Dendritic cell treated with granulocyte-macrophage colony-stimulating factor and Interleukin-4, amounts not matched to agents 40 ng/mL and 50 ng/mL, for 4 days (primary cell): ENCODE data around the gene PRR32.
"Not testable (repeated sequence)": the region's sequence is repeated elsewhere in the genome, so short reads cannot be mapped to it uniquely, and the experiment has no call there.

Experiments
- H3K27ac Mint-ChIP-seq: one replicate; pipeline ENCODE4 v1.8.0; 2022; ENCODE audit warnings: mild to moderate bottlenecking, mixed read lengths
- H3K27me3 Mint-ChIP-seq: one replicate; pipeline ENCODE4 v1.8.0; 2022; ENCODE audit warnings: mild to moderate bottlenecking, mixed read lengths
- H3K36me3 Mint-ChIP-seq: one replicate; pipeline ENCODE4 v1.8.0; 2022; ENCODE audit warnings: low read depth, mixed read lengths
- H3K4me1 Mint-ChIP-seq: one replicate; pipeline ENCODE4 v1.8.0; 2022; ENCODE audit warnings: low read depth, mixed read lengths
- H3K4me3 Mint-ChIP-seq: one replicate; pipeline ENCODE4 v1.8.0; 2022; ENCODE audit warnings: mild to moderate bottlenecking, moderate library complexity, mixed read lengths
- H3K9me3 Mint-ChIP-seq: one replicate; pipeline ENCODE4 v1.8.0; 2022; ENCODE audit warnings: mixed read lengths
- intact Hi-C: fragments of 100-400 bp; cut with micrococcal nuclease; formaldehyde crosslinking; loops from one replicate; pipeline ENCODE4 v1.15.0; 2022

The PRR32 gene

GRCh38 chrX:126819429-126819828 is at the start of gene PRR32:
PRR32 (plus strand) TSS chrX:126819729; CDS start chrX:126819844, 115 bp downstream.
- Mint-ChIP-seq H3K27me3 (no peaks in the 10 kb centered on the region), H3K27ac (no peak within 1 kb of the TSS), H3K4me3 (no peak within 1 kb of the TSS), H3K9me3 (no peaks in the 10 kb centered on the region), H3K4me1 (no peaks in the 10 kb centered on the region), H3K36me3 (no peaks in the 10 kb centered on the region)
- intact Hi-C loops: no loop called here

GRCh38 chrX:126770179-126770578 is 49.4 kb upstream of the PRR32 start:
- H3K36me3 Mint-ChIP-seq: no peaks in the 10 kb centered on the region
- intact Hi-C loops: no loop called here
- no peak overlapping the region for H3K27ac Mint-ChIP-seq
- no peaks in the 10 kb centered on the region for H3K9me3 Mint-ChIP-seq
- no peaks in the 10 kb centered on the region for H3K4me1 Mint-ChIP-seq
- H3K27me3 Mint-ChIP-seq: no peaks in the 10 kb centered on the region
- H3K4me3 Mint-ChIP-seq: no peak overlapping the region

- H3K4me3 Mint-ChIP-seq: no peak overlapping the region
- H3K36me3 Mint-ChIP-seq: no peaks in the 10 kb centered on the region
- no peak overlapping the region for H3K27ac Mint-ChIP-seq
- no peaks in the 10 kb centered on the region for H3K4me1 Mint-ChIP-seq
- H3K27me3 Mint-ChIP-seq: no peaks in the 10 kb centered on the region
- H3K9me3 Mint-ChIP-seq: no peaks in the 10 kb centered on the region
- intact Hi-C loops: no loop called here
Measured at GRCh38 chrX:126785539-126785938, 34.0 kb upstream of the PRR32 start.

- intact Hi-C loops: no loop called here
- H3K9me3 Mint-ChIP-seq: no peaks in the 10 kb centered on the region
- H3K36me3 Mint-ChIP-seq: no peaks in the 10 kb centered on the region
- H3K27ac Mint-ChIP-seq: no peak overlapping the region
- no peaks in the 10 kb centered on the region for H3K4me1 Mint-ChIP-seq
- H3K4me3 Mint-ChIP-seq: no peak overlapping the region
- H3K27me3 Mint-ChIP-seq: no peaks in the 10 kb centered on the region
Measured at GRCh38 chrX:126799059-126799458, 20.5 kb upstream of the PRR32 start.

GRCh38 chrX:126806784-126807183 is 12.7 kb upstream of the PRR32 start:
- H3K9me3 Mint-ChIP-seq, H3K36me3 Mint-ChIP-seq, H3K4me3 Mint-ChIP-seq, H3K27ac Mint-ChIP-seq, H3K27me3 Mint-ChIP-seq, intact Hi-C loops, H3K4me1 Mint-ChIP-seq: not testable (repeated sequence)

GRCh38 chrX:126815806-126816205 is 3.7 kb upstream of the PRR32 start:
- Mint-ChIP-seq H3K27ac (no peak overlapping the region), H3K4me3 (no peak overlapping the region), H3K36me3 (no peaks in the 10 kb centered on the region), H3K4me1 (no peaks in the 10 kb centered on the region), H3K27me3 (no peaks in the 10 kb centered on the region), H3K9me3 (no peaks in the 10 kb centered on the region)
- intact Hi-C loops: no loop called here

- H3K27me3 Mint-ChIP-seq: no peaks in the 10 kb centered on the region
- H3K9me3 Mint-ChIP-seq: no peaks in the 10 kb centered on the region
- no peaks in the 10 kb centered on the region for H3K36me3 Mint-ChIP-seq
- no peak overlapping the region for H3K27ac Mint-ChIP-seq
- H3K4me3 Mint-ChIP-seq: no peak overlapping the region
- no peaks in the 10 kb centered on the region for H3K4me1 Mint-ChIP-seq
- intact Hi-C loops: no loop called here
Measured at GRCh38 chrX:126820700-126821420, 1.3 kb downstream of the PRR32 start.

- Mint-ChIP-seq H3K9me3 (no peaks in the 10 kb centered on the region), H3K27ac (no peak overlapping the region), H3K4me3 (no peak overlapping the region), H3K4me1 (no peaks in the 10 kb centered on the region), H3K36me3 (no peaks in the 10 kb centered on the region), H3K27me3 (no peaks in the 10 kb centered on the region)
- intact Hi-C loops: no loop called here
Measured at GRCh38 chrX:126824338-126825007, 4.9 kb downstream of the PRR32 start.

- no peaks in the 10 kb centered on the region for H3K27me3 Mint-ChIP-seq
- no peak overlapping the region for H3K4me3 Mint-ChIP-seq
- no peaks in the 10 kb centered on the region for H3K36me3 Mint-ChIP-seq
- no peaks in the 10 kb centered on the region for H3K9me3 Mint-ChIP-seq
- no peaks in the 10 kb centered on the region for H3K4me1 Mint-ChIP-seq
- no peak overlapping the region for H3K27ac Mint-ChIP-seq
- intact Hi-C loops: no loop called here
Measured at GRCh38 chrX:126825566-126826193, 6.2 kb downstream of the PRR32 start.

- no peak overlapping the region for H3K4me3 Mint-ChIP-seq
- H3K27me3 Mint-ChIP-seq: no peaks in the 10 kb centered on the region
- intact Hi-C loops: no loop called here
- H3K4me1 Mint-ChIP-seq: no peaks in the 10 kb centered on the region
- H3K27ac Mint-ChIP-seq: no peak overlapping the region
- no peaks in the 10 kb centered on the region for H3K9me3 Mint-ChIP-seq
- no peaks in the 10 kb centered on the region for H3K36me3 Mint-ChIP-seq
Measured at GRCh38 chrX:126836186-126836585, 16.7 kb downstream of the PRR32 start.

- intact Hi-C loops: no loop called here
- Mint-ChIP-seq H3K27ac (no peak overlapping the region), H3K36me3 (no peaks in the 10 kb centered on the region), H3K4me1 (no peaks in the 10 kb centered on the region), H3K27me3 (no peaks in the 10 kb centered on the region), H3K4me3 (no peak overlapping the region), H3K9me3 (peaks cover 8% of the 10 kb centered on the region)
Measured at GRCh38 chrX:126847143-126847542, 27.6 kb downstream of the PRR32 start.

GRCh38 chrX:126855839-126856524 is 36.5 kb downstream of the PRR32 start:
- H3K36me3 Mint-ChIP-seq: no peaks in the 10 kb centered on the region
- no peaks in the 10 kb centered on the region for H3K27me3 Mint-ChIP-seq
- peaks cover 15% of the 10 kb centered on the region for H3K9me3 Mint-ChIP-seq
- no peaks in the 10 kb centered on the region for H3K4me1 Mint-ChIP-seq
- intact Hi-C loops: no loop called here
- H3K27ac Mint-ChIP-seq: no peak overlapping the region
- H3K4me3 Mint-ChIP-seq: no peak overlapping the region
